ENCODE results near the gene RBPMS2.
A peak's percentile ranks its signal among the peaks of the same experiment; 100 is the strongest.

Gene RBPMS2

GRCh38 chr15:64717130-64717529 is 58.3 kb downstream of the RBPMS2 start:
- DNase-seq, result no peak

DNA sequence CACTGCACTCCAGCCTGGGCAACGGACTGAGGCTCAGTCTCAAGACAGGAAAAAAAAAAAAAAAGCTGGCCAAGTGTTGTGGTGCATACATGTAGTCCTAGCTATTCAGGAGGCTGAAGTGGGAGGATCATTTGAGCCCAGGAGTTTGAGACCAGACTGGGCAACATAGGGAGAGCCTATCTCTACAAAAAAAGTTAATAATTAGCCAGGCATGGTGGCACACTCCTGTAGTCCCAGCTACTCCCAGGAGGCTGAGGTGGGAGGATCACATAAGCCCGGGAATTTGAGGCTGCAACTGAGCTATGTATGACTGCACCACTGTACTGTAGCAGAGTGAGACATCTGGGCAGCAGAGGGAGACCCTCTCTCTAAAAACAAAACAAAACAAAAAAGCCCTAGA is 58.9 kb downstream of the RBPMS2 start:
- no peak for DNase-seq

GRCh38 chr15:64713592-64713991 is 61.8 kb downstream of the RBPMS2 start:
- DNase-seq, result no peak

DNA sequence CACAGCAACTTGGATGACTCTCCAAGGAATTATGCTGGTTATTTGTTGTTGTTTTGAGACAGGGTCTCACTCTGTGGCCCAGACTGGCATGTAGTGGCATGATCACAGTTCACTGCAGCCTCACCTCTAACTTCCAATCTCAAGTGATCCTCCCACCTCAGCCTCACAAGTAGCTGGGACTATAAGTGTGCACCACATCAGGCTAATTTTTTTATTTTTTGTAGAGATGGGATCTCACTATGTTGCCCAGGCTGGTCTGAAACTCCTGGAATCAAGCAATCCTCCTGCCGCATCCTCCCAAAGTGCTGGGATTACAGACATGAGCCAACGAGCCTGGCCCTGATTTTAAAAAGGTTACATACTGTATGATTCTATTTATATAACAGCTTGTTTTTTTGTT is 63.0 kb downstream of the RBPMS2 start:
- DNase-seq, result no peak

- no peak for DNase-seq
These were observed 64.5 kb downstream of the RBPMS2 start for GRCh38 chr15:64710676-64711428.

GRCh38 chr15:64706011-64706911 is 69.1 kb downstream of the RBPMS2 start:
- no peak for DNase-seq

GRCh38 chr15:64705006-64705405 is 70.4 kb downstream of the RBPMS2 start:
- no peak for DNase-seq

DNA sequence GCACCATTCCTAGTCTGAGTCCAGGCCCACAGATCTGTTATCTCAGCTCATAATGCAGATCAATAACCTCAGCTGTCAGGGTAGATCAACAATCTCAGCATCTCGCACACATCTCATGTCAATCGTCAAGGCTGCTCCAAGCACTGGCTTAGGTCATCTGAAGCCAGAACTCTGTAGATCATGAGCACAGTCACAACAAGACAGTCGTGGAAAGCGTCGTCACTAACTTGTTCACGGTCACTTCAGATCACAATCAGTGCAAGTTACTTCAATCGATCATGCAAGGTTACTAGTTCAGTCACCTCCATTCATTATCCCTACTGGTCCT is 71.8 kb downstream of the RBPMS2 start:
- no peak for DNase-seq

GRCh38 chr15:64702816-64703631 is 72.4 kb downstream of the RBPMS2 start:
- peak; percentile 89 for DNase-seq

DNA sequence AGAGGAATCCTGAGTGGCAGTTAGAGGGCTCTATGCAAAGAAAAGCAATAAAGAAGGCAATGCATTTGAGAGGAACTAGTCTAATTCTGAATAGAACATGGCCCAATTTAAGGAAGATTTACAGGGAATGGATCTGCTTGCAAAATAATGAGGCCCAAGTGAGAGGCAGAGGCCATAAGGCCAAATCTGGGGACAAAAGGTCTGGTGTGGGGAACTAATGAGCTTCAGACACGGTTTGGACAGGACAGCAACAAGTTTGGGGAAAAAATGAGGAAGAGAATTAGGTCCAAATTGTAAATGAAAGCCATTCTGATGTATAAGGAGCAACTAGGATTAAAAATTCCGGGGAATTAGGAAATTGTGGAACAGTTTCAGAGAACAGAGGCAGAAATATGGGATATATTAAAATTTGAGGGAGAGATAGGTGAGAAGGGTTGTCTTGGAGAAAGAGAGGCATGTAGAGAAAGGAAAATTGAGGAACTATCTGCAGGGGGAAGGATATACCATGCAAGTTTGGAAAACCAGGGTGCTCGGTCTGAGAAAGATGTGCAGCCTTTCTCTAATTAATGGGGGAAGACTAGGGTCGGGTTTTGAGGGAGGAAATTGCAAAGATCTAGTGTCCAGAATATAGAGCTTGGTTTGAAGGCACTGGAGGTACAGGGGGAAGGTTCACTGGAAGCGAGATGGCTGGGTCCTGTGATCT is 73.8 kb downstream of the RBPMS2 start:
- DNase-seq, result no peak

- DNase-seq, result no peak
These were observed 74.3 kb downstream of the RBPMS2 start for GRCh38 chr15:64701051-64701450.

- no peak for DNase-seq
These were observed 75.5 kb downstream of the RBPMS2 start for GRCh38 chr15:64699751-64700388.

DNA sequence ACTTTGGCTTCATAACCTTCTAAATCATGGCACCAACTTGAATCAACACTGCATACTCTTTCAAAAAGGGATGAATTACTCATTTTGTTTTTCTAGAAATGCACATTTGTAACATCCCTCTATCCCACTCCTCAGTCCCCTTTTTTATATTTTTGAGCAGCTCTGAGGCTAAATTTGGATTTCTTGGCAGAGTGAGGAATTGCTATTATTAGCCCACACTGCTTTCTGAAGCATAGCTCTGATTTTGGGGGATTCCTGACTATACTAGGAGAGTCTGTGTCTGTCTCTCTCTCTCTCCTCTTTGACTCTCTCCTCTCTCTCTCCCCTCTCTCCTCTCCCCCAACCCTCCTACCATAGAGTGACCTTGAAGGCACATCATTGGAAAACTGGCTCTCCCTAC is 76.6 kb downstream of the RBPMS2 start:
- DNase-seq, result no peak

- DNase-seq, result no peak
These were observed 77.4 kb downstream of the RBPMS2 start for GRCh38 chr15:64697911-64698369.

GRCh38 chr15:64696481-64696880 is 78.9 kb downstream of the RBPMS2 start:
- no peak for DNase-seq

DNA sequence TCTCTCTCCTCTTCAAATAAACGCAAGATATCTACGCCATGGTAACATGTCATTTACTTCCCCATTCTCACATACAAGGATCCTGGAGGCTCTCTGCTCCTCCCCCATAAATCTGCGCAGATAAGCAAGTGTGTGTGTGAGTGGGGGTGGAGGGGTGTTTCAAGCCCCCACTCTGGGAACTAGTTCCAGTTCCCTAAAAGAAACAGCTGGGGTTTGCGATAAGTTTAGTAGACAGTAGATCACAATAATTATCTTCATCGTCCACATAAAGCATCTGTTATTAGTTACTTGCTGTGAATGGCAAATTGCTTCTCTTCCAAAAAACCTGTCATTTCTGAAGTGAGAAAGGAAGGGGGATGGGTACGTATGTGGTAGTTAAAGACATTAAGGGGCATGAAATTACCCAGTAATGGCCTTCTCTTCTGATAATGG is 79.8 kb downstream of the RBPMS2 start:
- DNase-seq, result no peak

DNA sequence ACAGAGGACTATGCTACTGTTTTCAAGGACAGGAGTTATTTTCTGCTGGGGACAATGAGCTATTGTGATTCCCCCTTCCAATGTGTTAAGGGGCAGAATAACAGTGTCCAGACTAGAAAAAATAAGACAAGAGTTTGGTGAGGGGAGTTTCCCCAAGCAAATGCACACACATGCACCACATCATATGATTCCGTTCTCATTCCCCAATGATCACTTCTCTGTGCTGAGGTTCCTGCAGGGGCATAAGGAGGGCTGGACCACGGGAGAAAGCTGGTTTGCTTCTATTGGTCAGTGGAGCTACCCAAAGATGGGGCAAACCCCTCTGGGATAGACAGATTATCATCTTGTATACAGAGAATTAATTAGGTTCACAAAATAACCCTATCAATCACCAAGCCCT is 80.6 kb downstream of the RBPMS2 start:
- DNase-seq, result no peak

GRCh38 chr15:64693134-64693533 is 82.3 kb downstream of the RBPMS2 start:
- DNase-seq, result no peak

DNA sequence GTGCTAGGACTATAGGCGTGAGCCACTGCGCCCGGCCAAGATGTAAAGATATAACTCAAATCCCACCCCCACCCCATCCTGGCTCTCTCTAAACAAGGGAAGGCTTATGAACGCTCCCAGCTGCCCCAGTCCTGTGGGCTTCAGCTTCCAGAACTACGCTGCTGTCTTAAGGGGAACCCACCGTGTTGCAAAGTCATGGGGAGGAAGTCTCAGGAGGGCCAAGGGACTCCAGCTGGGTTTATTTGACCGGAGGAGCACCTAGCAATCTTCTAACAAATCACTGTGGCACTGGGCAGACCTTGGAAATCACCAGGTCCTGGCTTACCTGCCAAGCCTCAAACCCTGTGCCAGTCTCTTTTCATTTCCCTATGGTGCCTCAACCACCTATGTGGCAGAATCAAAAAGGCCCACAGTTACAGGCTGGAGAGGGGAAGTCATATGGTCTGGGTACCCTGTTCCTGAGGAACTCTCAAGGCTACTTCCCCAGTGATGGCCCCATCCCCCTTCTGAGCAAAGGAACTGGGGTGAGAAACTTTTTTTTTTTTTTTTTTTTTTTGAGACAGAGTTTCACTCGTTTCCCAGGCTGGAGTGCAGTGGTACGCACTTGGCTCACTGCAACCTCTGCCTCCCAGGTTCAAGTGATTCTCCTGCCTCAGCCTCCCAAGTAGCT is 83.4 kb downstream of the RBPMS2 start:
- DNase-seq, result no peak

DNA sequence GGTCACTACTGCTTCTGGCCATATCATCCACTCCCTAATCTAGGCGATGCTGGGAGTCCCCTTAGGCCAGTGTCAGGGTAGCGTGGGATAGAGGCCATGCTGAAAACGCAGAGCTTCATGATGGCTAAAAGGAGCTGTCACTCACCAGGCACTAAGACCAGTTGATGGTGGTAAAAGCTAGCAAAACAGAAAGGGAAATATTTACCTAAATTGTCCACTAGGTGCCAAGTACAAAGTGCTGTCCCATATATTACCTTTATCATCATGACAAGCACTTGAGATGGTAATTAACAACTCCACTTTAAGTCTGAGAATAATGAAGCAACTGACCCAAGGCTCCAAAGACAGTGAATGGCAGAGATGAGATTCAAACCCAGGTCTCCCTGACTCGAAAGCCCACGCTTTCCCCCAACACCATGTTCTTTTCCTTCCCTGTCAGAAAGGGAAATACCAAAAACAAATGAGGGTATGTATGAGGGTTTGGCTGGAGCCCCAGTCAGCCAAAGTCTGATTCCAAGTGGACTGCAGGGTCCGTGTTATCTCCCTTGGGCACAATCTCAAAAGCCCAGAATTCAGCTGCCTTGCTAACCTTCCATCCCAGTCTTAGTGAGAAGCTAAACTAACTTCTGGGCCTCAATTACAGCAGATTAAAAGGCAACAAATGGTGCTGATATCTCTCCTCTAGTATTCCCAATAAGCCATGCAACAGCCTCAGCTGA is 84.7 kb downstream of the RBPMS2 start:
- no peak for DNase-seq

GRCh38 chr15:64690008-64690407 is 85.4 kb downstream of the RBPMS2 start:
- no peak for DNase-seq
